SIG-M5 treated with dmso at 0.1 percent for 504 hours (cell line): ENCODE results near the gene RNF123.

Source experiments
- DNase-seq: peaks from one replicate; lab custom pipeline; 2025; ENCODE audit not compliant: unreplicated experiment; lab: John Stamatoyannopoulos, UW

RNF123 gene

GRCh38 chr3:49717211-49717958 is 28.0 kb downstream of the RNF123 start:
- DNase-seq, result no peak

GRCh38 chr3:49717959-49718857 is 28.9 kb downstream of the RNF123 start:
- DNase-seq, result no peak

- DNase-seq, result no peak
Observed at GRCh38 chr3:49718858-49719213, 29.5 kb downstream of the RNF123 start.

- peak; percentile 80 for DNase-seq
Observed at GRCh38 chr3:49719214-49719884, 30.0 kb downstream of the RNF123 start, which contains the start of gene AMIGO3. Gene AMIGO3, minus strand, starts transcription at chr3:49719684. Its CDS starts 219 bp downstream, at chr3:49719465.

GRCh38 chr3:49720855-49721595 is 31.7 kb downstream of the RNF123 start:
- DNase-seq, result no peak

- DNase-seq, result no peak
Observed at GRCh38 chr3:49721596-49721895, 32.2 kb downstream of the RNF123 start.

- DNase-seq, result no peak
Observed at GRCh38 chr3:49721896-49722781, 32.8 kb downstream of the RNF123 start.

- no peak for DNase-seq
Observed at GRCh38 chr3:49722896-49723295, 33.5 kb downstream of the RNF123 start.

GRCh38 chr3:49723296-49723627 is 33.9 kb downstream of the RNF123 start:
- DNase-seq, result peak; percentile 51

GRCh38 chr3:49723628-49724551 is 34.5 kb downstream of the RNF123 start, which contains the start of gene GMPPB:
Gene GMPPB, minus strand, starts transcription at chr3:49723951. Its CDS starts 225 bp downstream, at chr3:49723726.
- peak; percentile 92 for DNase-seq

GRCh38 chr3:49724586-49724985 is 35.2 kb downstream of the RNF123 start:
- DNase-seq, result no peak

GRCh38 chr3:49725906-49726681 is 36.7 kb downstream of the RNF123 start:
- DNase-seq, result no peak

GRCh38 chr3:49727154-49727923 is 38.0 kb downstream of the RNF123 start:
- DNase-seq, result no peak

- no peak for DNase-seq
Observed at GRCh38 chr3:49727924-49728361, 38.6 kb downstream of the RNF123 start.

GRCh38 chr3:49729966-49730609 is 40.7 kb downstream of the RNF123 start:
- no peak for DNase-seq

GRCh38 chr3:49732597-49732996 is 43.2 kb downstream of the RNF123 start:
- DNase-seq, result no peak

GRCh38 chr3:49733551-49733950 is 44.2 kb downstream of the RNF123 start:
- peak; percentile 35 for DNase-seq
